H9 (cell line): ENCODE measurements around the gene KREMEN1. TPM values are rescaled to one million over a fixed set of nuclear protein-coding genes. Genes with fewer than 3 reads are reported as not detected.

Experiments used
- DNase-seq: peaks from one replicate; pipeline ENCODE4 v3.0.0-alpha.2; 2017
- H2AFZ ChIP-seq: one replicate; pipeline ENCODE4 v1.6.1; 2013; ENCODE audit warnings: mild to moderate bottlenecking, low read length, control low read depth, moderate library complexity
- H2AK5ac ChIP-seq: 2 replicates; pipeline ENCODE4 v1.6.1; 2013; ENCODE audit warnings: low read length, control low read depth, mixed read lengths; ENCODE audit not compliant: insufficient read length
- H2BK120ac ChIP-seq: one replicate; pipeline ENCODE4 v1.6.1; 2013; ENCODE audit warnings: low read depth, mild to moderate bottlenecking, low read length, control low read depth, inconsistent platforms; ENCODE audit not compliant: poor library complexity, severe bottlenecking
- H2BK12ac ChIP-seq: 2 replicates; pipeline ENCODE4 v1.6.1; 2013; ENCODE audit warnings: low read length, control low read depth, mixed read lengths, low read depth; ENCODE audit not compliant: insufficient read length
- H2BK15ac ChIP-seq: 2 replicates; pipeline ENCODE4 v1.6.1; 2013; ENCODE audit warnings: low read depth, low read length, control low read depth
- H2BK20ac ChIP-seq: one replicate; pipeline ENCODE4 v1.6.1; 2013; ENCODE audit warnings: low read depth, mild to moderate bottlenecking, low read length, control low read depth, inconsistent platforms; ENCODE audit not compliant: poor library complexity, severe bottlenecking
- H2BK5ac ChIP-seq: 2 replicates; pipeline ENCODE4 v1.6.1; 2013; ENCODE audit warnings: low read length, control low read depth, mixed read lengths; ENCODE audit not compliant: insufficient read length
- H3K14ac ChIP-seq: 2 replicates; pipeline ENCODE4 v1.6.1; 2013; ENCODE audit warnings: low read length, control low read depth; ENCODE audit not compliant: insufficient read depth
- H3K18ac ChIP-seq: 2 replicates; pipeline ENCODE4 v1.6.1; 2013; ENCODE audit warnings: low read depth, mild to moderate bottlenecking, mixed read lengths, low read length, control low read depth; ENCODE audit not compliant: insufficient read length
- H3K23ac ChIP-seq: 2 replicates; pipeline ENCODE4 v1.6.1; 2013; ENCODE audit warnings: low read length, control low read depth, mixed read lengths, low read depth; ENCODE audit not compliant: insufficient read length
- H3K23me2 ChIP-seq: 2 replicates; pipeline ENCODE4 v1.6.1; 2013; ENCODE audit warnings: low read depth, mild to moderate bottlenecking, mixed read lengths, low read length, control low read depth; ENCODE audit not compliant: insufficient read length, poor library complexity, severe bottlenecking
- H3K27ac ChIP-seq: 2 replicates; pipeline ENCODE4 v1.5.1; 2013; ENCODE audit warnings: low read length, control low read depth, mixed read lengths, low read depth; ENCODE audit not compliant: insufficient read length
- H3K27me3 ChIP-seq: 2 replicates; pipeline ENCODE4 v1.6.1; 2013; ENCODE audit warnings: low read length, control low read depth, inconsistent platforms; ENCODE audit not compliant: insufficient read depth
- H3K4ac ChIP-seq: 2 replicates; pipeline ENCODE4 v1.6.1; 2013; ENCODE audit warnings: low read depth, mild to moderate bottlenecking, control low read depth, inconsistent platforms, low read length, moderate library complexity
- H3K4me1 ChIP-seq: 2 replicates; pipeline ENCODE4 v1.6.1; 2013; ENCODE audit warnings: low read length, control low read depth, inconsistent platforms; ENCODE audit not compliant: insufficient read depth
- H3K4me2 ChIP-seq: 2 replicates; pipeline ENCODE4 v1.6.1; 2013; ENCODE audit warnings: low read length, control low read depth, mixed read lengths; ENCODE audit not compliant: insufficient read length, insufficient read depth
- H3K56ac ChIP-seq: 2 replicates; pipeline ENCODE4 v1.6.1; 2013; ENCODE audit warnings: low read depth, mild to moderate bottlenecking, mixed read lengths, low read length, control low read depth; ENCODE audit not compliant: insufficient read length
- H3K79me1 ChIP-seq: 2 replicates; pipeline ENCODE4 v1.6.1; 2013; ENCODE audit warnings: low read depth, mild to moderate bottlenecking, moderate library complexity, low read length, control low read depth, inconsistent platforms; ENCODE audit not compliant: insufficient read depth, poor library complexity, severe bottlenecking
- H3K79me2 ChIP-seq: 2 replicates; pipeline ENCODE4 v1.6.1; 2013; ENCODE audit warnings: low read length, control low read depth, inconsistent platforms; ENCODE audit not compliant: insufficient read depth
- H3K9ac ChIP-seq: 2 replicates; pipeline ENCODE4 v1.6.1; 2013; ENCODE audit warnings: low read length, control low read depth, mixed read lengths; ENCODE audit not compliant: insufficient read length; ENCODE audit errors: extremely low read depth
- H3K9me3 ChIP-seq: one replicate; pipeline ENCODE4 v1.6.1; 2013; ENCODE audit warnings: low read depth, low read length, inconsistent platforms; ENCODE audit not compliant: control insufficient read depth
- H3T11ph ChIP-seq: one replicate; pipeline ENCODE4 v1.6.1; 2013; ENCODE audit warnings: mild to moderate bottlenecking, low read length, control low read depth, inconsistent platforms
- H4K20me1 ChIP-seq: one replicate; pipeline ENCODE4 v1.6.1; 2013; ENCODE audit not compliant: control insufficient read depth, insufficient read length, insufficient read depth
- H4K5ac ChIP-seq: 2 replicates; pipeline ENCODE4 v1.6.1; 2013; ENCODE audit warnings: low read depth, mild to moderate bottlenecking, mixed read lengths, low read length, control low read depth; ENCODE audit not compliant: insufficient read length
- H4K8ac ChIP-seq: replicated peaks from 2 replicates; pipeline ENCODE4 v1.6.1; 2013; ENCODE audit warnings: low read length, control low read depth, mixed read lengths, low read depth; ENCODE audit not compliant: insufficient read length
- H4K91ac ChIP-seq: 2 replicates; pipeline ENCODE4 v1.6.1; 2013; ENCODE audit warnings: low read depth, mild to moderate bottlenecking, moderate library complexity, mixed read lengths, low read length, control low read depth; ENCODE audit not compliant: insufficient read length
- H3K27ac Mint-ChIP-seq, 3 experiments: 2 replicates in 2 of 3; 3 replicates in 1 of 3; pipeline ENCODE4 v1.8.0; 2020 to 2021; ENCODE audit warnings: mixed read lengths in 3 of 3, mild to moderate bottlenecking in 1 of 3, moderate library complexity in 1 of 3
- H3K27me3 Mint-ChIP-seq: 2 replicates; pipeline ENCODE4 v1.8.0; 2021; ENCODE audit warnings: low read depth, mild to moderate bottlenecking, moderate library complexity, mixed read lengths
- H3K36me3 Mint-ChIP-seq, 3 experiments: 2 replicates in 2 of 3; 3 replicates in 1 of 3; pipeline ENCODE4 v1.8.0; 2020 to 2021; ENCODE audit warnings: low read depth in 3 of 3, mixed read lengths in 3 of 3; ENCODE audit not compliant: insufficient read depth in 1 of 3
- H3K4me1 Mint-ChIP-seq, 2 experiments: 2 replicates each; pipeline ENCODE4 v1.8.0; 2020; ENCODE audit warnings: mixed read lengths in 2 of 2
- H3K4me3 Mint-ChIP-seq, 2 experiments: 2 replicates in 1 of 2; 3 replicates in 1 of 2; pipeline ENCODE4 v1.8.0; 2020 to 2021; ENCODE audit warnings: mild to moderate bottlenecking in 2 of 2, mixed read lengths in 2 of 2, moderate library complexity in 1 of 2
- H3K9me3 Mint-ChIP-seq, 2 experiments: 2 replicates in 1 of 2; 3 replicates in 1 of 2; pipeline ENCODE4 v1.8.0; 2020; ENCODE audit warnings: mild to moderate bottlenecking in 2 of 2, mixed read lengths in 2 of 2, moderate library complexity in 1 of 2
- CTCF ChIP-seq: fragments of 200-600 bp; sonication (generic); conservative IDR thresholded peaks from 3 replicates; pipeline ENCODE4 v1.8.0; 2021; ENCODE audit warnings: antibody characterized with exemption, mild to moderate bottlenecking
- WGBS: extraction: QIAGEN DNeasy Blood & Tissue Kit; methylation state at CpG from one replicate; pipeline ENCODE4 v1.1.7; 2013; ENCODE audit warnings: missing lambda C conversion rate, low lambda C conversion rate, mixed read lengths; ENCODE audit not compliant: insufficient read length; ENCODE audit errors: extremely low coverage; 5-methylcytosine and 5-hydroxymethylcytosine counted together
- total RNA-seq: library from RNA; stranded (reverse); gene quantifications from 2 replicates; pipeline ENCODE4 v1.2.1, GENCODE V29; 2021

The KREMEN1 gene
- total RNA-seq, 1 experiment from 2014 or later, result 2.4 TPM

GRCh38 chr22:29116397-29117123 lies 43.7 kb downstream of the KREMEN1 start:
- peaks cover 4% of the 10 kb centered on the region for H3K27me3 Mint-ChIP-seq
- Histone ChIP-seq H2AFZ (no peak overlapping the region), H3K27me3 (no peaks in the 10 kb centered on the region), H2AK5ac (no peak overlapping the region), H3K9me3 (peaks cover 6% of the 10 kb centered on the region), H3K27ac (no peak overlapping the region), H3K14ac (no peak overlapping the region), H3K4ac (no peak overlapping the region), H4K8ac (no peak overlapping the region), H2BK12ac (no peak overlapping the region), H4K20me1 (no peaks in the 10 kb centered on the region), H4K5ac (no peak overlapping the region), H3K9ac (no peak overlapping the region), H3K4me1 (no peaks in the 10 kb centered on the region), H2BK5ac (no peak overlapping the region), H3K4me2 (no peak overlapping the region), H4K91ac (no peak overlapping the region), H3T11ph (no peak overlapping the region), H3K79me1 (no peaks in the 10 kb centered on the region), H3K79me2 (no peaks in the 10 kb centered on the region), H3K56ac (no peak overlapping the region), H2BK120ac (no peak overlapping the region), H2BK15ac (0 out of 2 replicates have a peak overlapping the region, but pooled peaks have one; percentile 13), H3K23ac (no peak overlapping the region), H3K23me2 (no peaks in the 10 kb centered on the region), H3K18ac (no peak overlapping the region), H2BK20ac (no peak overlapping the region)
- peaks cover 5 to 6% (median 5%) of the 10 kb centered on the region in 3 experiments; a peak in 6 of 7 replicates for H3K36me3 Mint-ChIP-seq
- no peak overlapping the region for H3K4me3 Mint-ChIP-seq
- no peak overlapping the region for H3K27ac Mint-ChIP-seq
- DNase-seq, result no peak
- TF ChIP-seq CTCF, result no peak
- peaks cover 11 to 14% of the 10 kb centered on the region in 2 experiments for H3K9me3 Mint-ChIP-seq
- no CpG with 5 or more reads among the region's 3 CpGs for WGBS
- peaks cover 5 to 8% of the 10 kb centered on the region in 2 experiments for H3K4me1 Mint-ChIP-seq
